A549 (cell line): Measurements from ENCODE around the gene SIGLEC9. TPM values are rescaled to one million over a fixed set of nuclear protein-coding genes. Genes with fewer than 3 reads are reported as not detected.

Experiments
- ATAC-seq, 2 experiments: fragments of 200-7000 bp in 1 of 2; fragments of >200 bp in 1 of 2; cut with Nextera tagmentation in 1 of 2; cut with Tn5 transposase in 1 of 2; 3 replicates each; pipeline versions ENCODE4 v1.8.0 to v1.9.1; 2018 to 2020; ENCODE audit warnings: mild to moderate bottlenecking in 1 of 2, moderate library complexity in 1 of 2
- CTCF ChIA-PET: fragments of 300-600 bp; sonication (Branson Sonifier 250); formaldehyde crosslinking; extraction: SDS; loops from one replicate; lab custom pipeline; 2021; ENCODE audit warnings: antibody characterized with exemption, inconsistent platforms; lab: Yijun Ruan, JAX
- POLR2A ChIA-PET: fragments of 350-600 bp; formaldehyde crosslinking; extraction: SDS; loops from one replicate; lab custom pipeline; 2021; ENCODE audit warnings: antibody characterized with exemption, inconsistent platforms; lab: Yijun Ruan, JAX
- DNase-seq, 2 experiments: peaks; one replicate each; pipeline versions ENCODE4 v3.0.0 to v3.0.0-alpha.2; 2011 to 2016; ENCODE audit warnings: low read depth in 1 of 2, low spot score in 1 of 2
- FAIRE-seq: peaks from 2 replicates; lab custom pipeline; 2011; peaks lifted over from hg19 to GRCh38; lab: Jason Lieb, UNC
- H3K27ac ChIP-seq, 2 experiments: fragments of >200 bp; sonication (Bioruptor Twin); formaldehyde crosslinking; 3 replicates each; pipeline ENCODE4 v1.5.1; 2016 to 2017
- H3K4me1 ChIP-seq: fragments of >200 bp; sonication (Bioruptor Twin); formaldehyde crosslinking; 3 replicates; pipeline ENCODE4 v1.6.1; 2016
- H3K4me2 ChIP-seq: fragments of >200 bp; sonication (Bioruptor Twin); formaldehyde crosslinking; 3 replicates; pipeline ENCODE4 v1.6.1; 2016
- H3K4me3 ChIP-seq: fragments of >200 bp; sonication (Bioruptor Twin); formaldehyde crosslinking; 3 replicates; pipeline ENCODE4 v1.5.1; 2016
- H3K9me3 ChIP-seq: fragments of >200 bp; sonication (Bioruptor Twin); formaldehyde crosslinking; 3 replicates; pipeline ENCODE4 v1.6.1; 2016
- ELK1 ChIP-seq: fragments of 150-350 bp; IDR thresholded peaks from 2 replicates; pipeline ENCODE4 v1.6.1; 2014; ENCODE audit warnings: low read depth, mild to moderate bottlenecking, low read length
- HDAC2 ChIP-seq: fragments of 200-600 bp; sonication (generic); IDR thresholded peaks from 2 replicates; pipeline ENCODE4 v1.6.1; 2016
- JUNB ChIP-seq: fragments of >200 bp; sonication (Bioruptor Twin); formaldehyde crosslinking; IDR thresholded peaks from 2 replicates; pipeline ENCODE4 v1.6.1; 2016
- KDM5A ChIP-seq: fragments of 200-600 bp; sonication (generic); IDR thresholded peaks from 2 replicates; pipeline ENCODE4 v1.6.1; 2016; ENCODE audit warnings: antibody characterized with exemption, mild to moderate bottlenecking
- MAX ChIP-seq: IDR thresholded peaks from 2 replicates; pipeline ENCODE4 v1.6.1; 2012
- MYC ChIP-seq: IDR thresholded peaks from 2 replicates; pipeline ENCODE4 v1.6.1; 2012; ENCODE audit warnings: mild to moderate bottlenecking, inconsistent platforms, low read length, improper control_type of control experiment, borderline replicate concordance
- NPAS2 ChIP-seq: fragments of 250-450 bp; sonication (Bioruptor Pico); IDR thresholded peaks from 2 replicates; pipeline ENCODE4 v1.8.0; 2022; ENCODE audit warnings: mild to moderate bottlenecking, moderate library complexity, borderline replicate concordance
- USF2 ChIP-seq: fragments of 450-650 bp; IDR thresholded peaks from 2 replicates; pipeline ENCODE4 v1.6.1; 2014; ENCODE audit warnings: antibody characterized with exemption
- ZNF302 ChIP-seq: fragments of 250-450 bp; sonication (Bioruptor Pico); IDR thresholded peaks from 2 replicates; pipeline ENCODE4 v1.9.0; 2021; ENCODE audit warnings: inconsistent platforms, mild to moderate bottlenecking, moderate library complexity
- WGBS: methylation state at CpG from one replicate; pipeline ENCODE4 v1.1.6; 2017; ENCODE audit errors: missing lambda C conversion rate; 5-methylcytosine and 5-hydroxymethylcytosine counted together
- polyA plus RNA-seq, 4 experiments: library from polyadenylated mRNA; depleted of rRNA in 3 of 4; stranded (reverse); fragments of >200 nt; fragmentation: RNase III in 1 of 4; extraction: RNeasy Plus Mini Kit Qiagen cat#74134 plus additional on column Dnase treatment in 1 of 4; gene quantifications; 2 replicates in 3 of 4; 3 replicates in 1 of 4; pipeline ENCODE4 v1.2.3, GENCODE V29; 2011 to 2017
- TF ChIP-seq, protein P1 (sequence below): fragments of 200-600 bp; sonication (generic); IDR thresholded peaks from 2 replicates; pipeline ENCODE4 v1.6.1; 2016; ENCODE audit warnings: antibody characterized with exemption, mild to moderate bottlenecking, moderate library complexity
- TF ChIP-seq, protein P2 (sequence below): fragments of >200 bp; sonication (Bioruptor Twin); formaldehyde crosslinking; IDR thresholded peaks from 2 replicates; pipeline ENCODE4 v1.6.1; 2016

The SIGLEC9 gene
- polyA plus RNA-seq, 2 of the 4 experiments (the other 2 are of a cell fraction), result not detected

DNA sequence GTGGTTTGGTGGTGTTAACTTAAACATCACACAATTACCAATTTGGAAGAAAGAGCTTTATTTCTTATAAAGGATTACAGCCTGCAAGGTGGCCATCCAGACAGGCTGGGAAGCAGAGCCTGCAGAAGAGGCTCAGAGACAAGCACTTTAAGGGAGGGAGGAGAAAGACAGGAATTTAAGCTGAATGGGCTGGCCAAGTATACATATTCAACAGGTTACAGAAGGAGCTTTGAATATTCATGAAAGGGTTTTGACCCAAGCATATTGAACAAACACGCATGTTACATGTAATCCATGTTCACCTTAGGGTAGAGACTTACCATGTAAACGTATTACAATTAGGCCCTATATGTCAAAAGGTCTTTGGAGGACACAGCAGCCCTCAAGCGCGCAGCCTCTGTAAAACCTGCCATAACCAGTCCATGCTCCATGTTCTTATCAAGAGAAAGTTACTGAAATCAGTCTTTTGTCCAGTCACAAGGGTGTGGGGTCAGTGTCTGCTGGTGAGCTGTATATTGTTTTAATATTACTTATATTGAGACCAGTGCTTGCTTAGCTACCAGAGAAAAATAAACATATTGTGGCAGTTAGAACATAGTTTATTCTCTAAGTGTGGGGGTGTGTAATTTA, 37.3 kb downstream of the SIGLEC9 start:
- ATAC-seq (no peak), FAIRE-seq (no peak), DNase-seq (no peak)
- POLR2A ChIA-PET, result no interaction called here
- H3K27ac ChIP-seq, result no peak overlapping the region
- H3K9me3 ChIP-seq, result no peaks in the 10 kb centered on the region
- no peak overlapping the region for H3K4me3 ChIP-seq
- TF ChIP-seq KDM5A (no peak), ELK1 (no peak), HDAC2 (no peak)
- WGBS, result 73% methylated on average over 4 of the region's 4 CpGs
- CTCF ChIA-PET, result interaction anchor here (1.1 to 1.4 kb wide), 2 partner anchors 15 to 48 kb away, joined by 3 to 4 read pairs; no protein-coding TSS in a partner anchor
- no peak overlapping the region for H3K4me2 ChIP-seq
- H3K4me1 ChIP-seq, result no peaks in the 10 kb centered on the region

DNA sequence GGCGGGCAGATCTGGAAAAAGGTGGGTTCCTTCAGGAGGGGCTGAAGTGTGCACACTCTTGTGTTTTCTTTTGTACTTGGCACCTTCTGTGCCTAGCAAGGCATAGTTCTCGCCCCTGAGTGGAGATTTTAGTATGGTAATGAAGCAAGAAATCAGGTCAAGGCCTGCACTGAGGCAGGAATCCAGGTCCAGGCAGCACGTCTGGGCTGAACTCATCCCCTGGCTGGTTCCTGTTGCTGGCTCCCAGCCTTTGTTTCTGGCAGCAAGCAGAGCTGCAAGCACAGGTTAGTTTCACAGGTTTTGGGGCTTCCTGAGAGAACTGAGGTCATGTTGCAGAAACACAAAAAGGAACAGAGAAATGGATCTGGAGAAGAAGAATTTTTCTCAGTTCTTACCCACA, 38.6 kb downstream of the SIGLEC9 start:
- FAIRE-seq, result no peak

More for the DNA sequence above, 38.6 kb downstream of the SIGLEC9 start:
- no peak for ATAC-seq
- POLR2A ChIA-PET, result no interaction called here
- Histone ChIP-seq H3K4me2 (no peak overlapping the region), H3K4me1 (no peaks in the 10 kb centered on the region), H3K27ac (no peak overlapping the region)
- DNase-seq, result no peak
- WGBS, result 64% methylated on average over 3 of the region's 3 CpGs
- CTCF ChIA-PET, result no interaction called here
- TF ChIP-seq MYC (no peak), MAX (no peak), USF2 (no peak), ZNF302 (CRISPR knock-in tag) (no peak), ELK1 (no peak), JUNB (no peak), NPAS2 (CRISPR knock-in tag) (no peak)
- TF ChIP-seq, protein P1, sequence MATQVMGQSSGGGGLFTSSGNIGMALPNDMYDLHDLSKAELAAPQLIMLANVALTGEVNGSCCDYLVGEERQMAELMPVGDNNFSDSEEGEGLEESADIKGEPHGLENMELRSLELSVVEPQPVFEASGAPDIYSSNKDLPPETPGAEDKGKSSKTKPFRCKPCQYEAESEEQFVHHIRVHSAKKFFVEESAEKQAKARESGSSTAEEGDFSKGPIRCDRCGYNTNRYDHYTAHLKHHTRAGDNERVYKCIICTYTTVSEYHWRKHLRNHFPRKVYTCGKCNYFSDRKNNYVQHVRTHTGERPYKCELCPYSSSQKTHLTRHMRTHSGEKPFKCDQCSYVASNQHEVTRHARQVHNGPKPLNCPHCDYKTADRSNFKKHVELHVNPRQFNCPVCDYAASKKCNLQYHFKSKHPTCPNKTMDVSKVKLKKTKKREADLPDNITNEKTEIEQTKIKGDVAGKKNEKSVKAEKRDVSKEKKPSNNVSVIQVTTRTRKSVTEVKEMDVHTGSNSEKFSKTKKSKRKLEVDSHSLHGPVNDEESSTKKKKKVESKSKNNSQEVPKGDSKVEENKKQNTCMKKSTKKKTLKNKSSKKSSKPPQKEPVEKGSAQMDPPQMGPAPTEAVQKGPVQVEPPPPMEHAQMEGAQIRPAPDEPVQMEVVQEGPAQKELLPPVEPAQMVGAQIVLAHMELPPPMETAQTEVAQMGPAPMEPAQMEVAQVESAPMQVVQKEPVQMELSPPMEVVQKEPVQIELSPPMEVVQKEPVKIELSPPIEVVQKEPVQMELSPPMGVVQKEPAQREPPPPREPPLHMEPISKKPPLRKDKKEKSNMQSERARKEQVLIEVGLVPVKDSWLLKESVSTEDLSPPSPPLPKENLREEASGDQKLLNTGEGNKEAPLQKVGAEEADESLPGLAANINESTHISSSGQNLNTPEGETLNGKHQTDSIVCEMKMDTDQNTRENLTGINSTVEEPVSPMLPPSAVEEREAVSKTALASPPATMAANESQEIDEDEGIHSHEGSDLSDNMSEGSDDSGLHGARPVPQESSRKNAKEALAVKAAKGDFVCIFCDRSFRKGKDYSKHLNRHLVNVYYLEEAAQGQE, result no peak
- TF ChIP-seq, protein P2, sequence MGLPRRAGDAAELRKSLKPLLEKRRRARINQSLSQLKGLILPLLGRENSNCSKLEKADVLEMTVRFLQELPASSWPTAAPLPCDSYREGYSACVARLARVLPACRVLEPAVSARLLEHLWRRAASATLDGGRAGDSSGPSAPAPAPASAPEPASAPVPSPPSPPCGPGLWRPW, result no peak
- TF ChIP-seq, all 56 proteins: peak for 0
- no peak overlapping the region for H3K4me3 ChIP-seq
- no peaks in the 10 kb centered on the region for H3K9me3 ChIP-seq
